Measurements from ENCODE around the gene APOL2.
A peak's percentile ranks its signal among the peaks of the same experiment; 100 is the strongest.

GRCh38 chr22:36194971-36195370 lies 44.4 kb downstream of the APOL2 start:
- TF ChIP-seq MAX (IDR thresholded peaks at IDR 0.05; ENCODE audit: low read depth, low read length) (no peak), MXI1 (IDR thresholded peaks at IDR 0.05; ENCODE audit: low read depth, low read length) (no peak), ZNF24 (IDR thresholded peaks at IDR 0.05) (no peak), EZH2 (IDR thresholded peaks at IDR 0.05; ENCODE audit: borderline replicate concordance, control insufficient read depth, low read depth, low read length) (no peak), POLR2A (IDR thresholded peaks at IDR 0.05; ENCODE audit: low read depth, low read length) (no peak), ESRRA (IDR thresholded peaks at IDR 0.05; ENCODE audit: low read length) (no peak)
- TF ChIP-seq, protein P1, sequence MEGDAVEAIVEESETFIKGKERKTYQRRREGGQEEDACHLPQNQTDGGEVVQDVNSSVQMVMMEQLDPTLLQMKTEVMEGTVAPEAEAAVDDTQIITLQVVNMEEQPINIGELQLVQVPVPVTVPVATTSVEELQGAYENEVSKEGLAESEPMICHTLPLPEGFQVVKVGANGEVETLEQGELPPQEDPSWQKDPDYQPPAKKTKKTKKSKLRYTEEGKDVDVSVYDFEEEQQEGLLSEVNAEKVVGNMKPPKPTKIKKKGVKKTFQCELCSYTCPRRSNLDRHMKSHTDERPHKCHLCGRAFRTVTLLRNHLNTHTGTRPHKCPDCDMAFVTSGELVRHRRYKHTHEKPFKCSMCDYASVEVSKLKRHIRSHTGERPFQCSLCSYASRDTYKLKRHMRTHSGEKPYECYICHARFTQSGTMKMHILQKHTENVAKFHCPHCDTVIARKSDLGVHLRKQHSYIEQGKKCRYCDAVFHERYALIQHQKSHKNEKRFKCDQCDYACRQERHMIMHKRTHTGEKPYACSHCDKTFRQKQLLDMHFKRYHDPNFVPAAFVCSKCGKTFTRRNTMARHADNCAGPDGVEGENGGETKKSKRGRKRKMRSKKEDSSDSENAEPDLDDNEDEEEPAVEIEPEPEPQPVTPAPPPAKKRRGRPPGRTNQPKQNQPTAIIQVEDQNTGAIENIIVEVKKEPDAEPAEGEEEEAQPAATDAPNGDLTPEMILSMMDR (IDR thresholded peaks at IDR 0.05 in 2 of 3, conservative IDR thresholded peaks at IDR 0.05 in 1 of 3; ENCODE audit: control insufficient read depth in 2 of 3, extremely low read depth in 1 of 3, insufficient read depth in 1 of 3, low read depth in 3 of 3, low read length in 3 of 3): peak; percentile 68 to 79 (median 78)
- TF ChIP-seq, protein P2, sequence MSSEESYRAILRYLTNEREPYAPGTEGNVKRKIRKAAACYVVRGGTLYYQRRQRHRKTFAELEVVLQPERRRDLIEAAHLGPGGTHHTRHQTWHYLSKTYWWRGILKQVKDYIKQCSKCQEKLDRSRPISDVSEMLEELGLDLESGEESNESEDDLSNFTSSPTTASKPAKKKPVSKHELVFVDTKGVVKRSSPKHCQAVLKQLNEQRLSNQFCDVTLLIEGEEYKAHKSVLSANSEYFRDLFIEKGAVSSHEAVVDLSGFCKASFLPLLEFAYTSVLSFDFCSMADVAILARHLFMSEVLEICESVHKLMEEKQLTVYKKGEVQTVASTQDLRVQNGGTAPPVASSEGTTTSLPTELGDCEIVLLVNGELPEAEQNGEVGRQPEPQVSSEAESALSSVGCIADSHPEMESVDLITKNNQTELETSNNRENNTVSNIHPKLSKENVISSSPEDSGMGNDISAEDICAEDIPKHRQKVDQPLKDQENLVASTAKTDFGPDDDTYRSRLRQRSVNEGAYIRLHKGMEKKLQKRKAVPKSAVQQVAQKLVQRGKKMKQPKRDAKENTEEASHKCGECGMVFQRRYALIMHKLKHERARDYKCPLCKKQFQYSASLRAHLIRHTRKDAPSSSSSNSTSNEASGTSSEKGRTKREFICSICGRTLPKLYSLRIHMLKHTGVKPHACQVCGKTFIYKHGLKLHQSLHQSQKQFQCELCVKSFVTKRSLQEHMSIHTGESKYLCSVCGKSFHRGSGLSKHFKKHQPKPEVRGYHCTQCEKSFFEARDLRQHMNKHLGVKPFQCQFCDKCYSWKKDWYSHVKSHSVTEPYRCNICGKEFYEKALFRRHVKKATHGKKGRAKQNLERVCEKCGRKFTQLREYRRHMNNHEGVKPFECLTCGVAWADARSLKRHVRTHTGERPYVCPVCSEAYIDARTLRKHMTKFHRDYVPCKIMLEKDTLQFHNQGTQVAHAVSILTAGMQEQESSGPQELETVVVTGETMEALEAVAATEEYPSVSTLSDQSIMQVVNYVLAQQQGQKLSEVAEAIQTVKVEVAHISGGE (CRISPR knock-in tag; IDR thresholded peaks at IDR 0.05): no peak
- TF ChIP-seq, protein P3, sequence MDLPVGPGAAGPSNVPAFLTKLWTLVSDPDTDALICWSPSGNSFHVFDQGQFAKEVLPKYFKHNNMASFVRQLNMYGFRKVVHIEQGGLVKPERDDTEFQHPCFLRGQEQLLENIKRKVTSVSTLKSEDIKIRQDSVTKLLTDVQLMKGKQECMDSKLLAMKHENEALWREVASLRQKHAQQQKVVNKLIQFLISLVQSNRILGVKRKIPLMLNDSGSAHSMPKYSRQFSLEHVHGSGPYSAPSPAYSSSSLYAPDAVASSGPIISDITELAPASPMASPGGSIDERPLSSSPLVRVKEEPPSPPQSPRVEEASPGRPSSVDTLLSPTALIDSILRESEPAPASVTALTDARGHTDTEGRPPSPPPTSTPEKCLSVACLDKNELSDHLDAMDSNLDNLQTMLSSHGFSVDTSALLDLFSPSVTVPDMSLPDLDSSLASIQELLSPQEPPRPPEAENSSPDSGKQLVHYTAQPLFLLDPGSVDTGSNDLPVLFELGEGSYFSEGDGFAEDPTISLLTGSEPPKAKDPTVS (IDR thresholded peaks at IDR 0.05; ENCODE audit: low read depth, low read length): no peak
